GM12892 (cell line): ENCODE measurements around the gene FUBP3.

Experiments used
- POLR2A ChIP-seq: IDR thresholded peaks from 2 replicates; pipeline ENCODE4 v1.6.1; 2011; ENCODE audit warnings: low read depth, low read length, control low read depth
- TAF1 ChIP-seq: IDR thresholded peaks from 2 replicates; pipeline ENCODE4 v1.6.1; 2011; ENCODE audit warnings: low read depth, mild to moderate bottlenecking, control low read depth, low read length, borderline replicate concordance

DNA sequence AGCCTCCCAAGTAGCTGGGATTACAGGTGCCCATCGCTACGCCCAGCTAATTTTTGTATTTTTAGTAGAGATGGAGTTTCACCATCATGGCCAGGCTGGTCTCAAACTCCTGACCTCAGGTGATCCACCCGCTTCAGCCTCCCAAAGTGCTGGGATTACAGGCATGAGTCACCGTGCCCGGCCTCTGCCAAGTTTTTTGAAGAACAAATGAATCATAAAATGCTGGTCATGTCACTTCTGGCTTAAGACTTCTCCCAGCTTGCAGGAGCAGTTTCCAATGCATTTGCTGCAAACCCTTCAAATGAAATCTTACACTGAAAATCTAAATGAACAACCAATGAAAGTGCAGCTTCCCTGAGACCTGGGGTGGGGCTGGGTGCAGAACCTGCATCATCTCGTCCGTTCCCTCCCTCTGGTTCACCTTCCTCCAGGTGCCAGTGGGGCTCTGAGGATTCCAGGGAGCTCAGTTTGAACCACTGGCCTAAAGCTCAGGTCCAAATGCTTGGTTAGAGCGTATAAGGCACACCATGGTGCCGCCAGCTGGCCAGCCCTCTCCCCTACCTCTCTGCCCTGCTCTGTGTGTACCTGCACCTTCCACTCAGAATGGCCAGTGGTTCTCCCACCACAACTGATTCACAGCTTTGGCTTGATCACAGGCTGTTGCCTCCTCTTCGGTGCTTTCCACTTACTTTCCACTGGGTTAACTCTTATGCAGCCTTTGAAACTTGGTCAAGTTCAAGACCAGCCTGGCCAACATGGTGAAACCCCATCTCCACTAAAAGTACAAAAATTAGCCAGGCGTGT, 39.8 kb upstream of the FUBP3 start:
- TF ChIP-seq TAF1 (no peak), POLR2A (no peak)
